ENCODE measurements around the gene PROB1.
"Not testable (repeated sequence)": the region's sequence is repeated elsewhere in the genome, so short reads cannot be mapped to it uniquely, and the experiment has no call there.

PROB1 gene

DNA sequence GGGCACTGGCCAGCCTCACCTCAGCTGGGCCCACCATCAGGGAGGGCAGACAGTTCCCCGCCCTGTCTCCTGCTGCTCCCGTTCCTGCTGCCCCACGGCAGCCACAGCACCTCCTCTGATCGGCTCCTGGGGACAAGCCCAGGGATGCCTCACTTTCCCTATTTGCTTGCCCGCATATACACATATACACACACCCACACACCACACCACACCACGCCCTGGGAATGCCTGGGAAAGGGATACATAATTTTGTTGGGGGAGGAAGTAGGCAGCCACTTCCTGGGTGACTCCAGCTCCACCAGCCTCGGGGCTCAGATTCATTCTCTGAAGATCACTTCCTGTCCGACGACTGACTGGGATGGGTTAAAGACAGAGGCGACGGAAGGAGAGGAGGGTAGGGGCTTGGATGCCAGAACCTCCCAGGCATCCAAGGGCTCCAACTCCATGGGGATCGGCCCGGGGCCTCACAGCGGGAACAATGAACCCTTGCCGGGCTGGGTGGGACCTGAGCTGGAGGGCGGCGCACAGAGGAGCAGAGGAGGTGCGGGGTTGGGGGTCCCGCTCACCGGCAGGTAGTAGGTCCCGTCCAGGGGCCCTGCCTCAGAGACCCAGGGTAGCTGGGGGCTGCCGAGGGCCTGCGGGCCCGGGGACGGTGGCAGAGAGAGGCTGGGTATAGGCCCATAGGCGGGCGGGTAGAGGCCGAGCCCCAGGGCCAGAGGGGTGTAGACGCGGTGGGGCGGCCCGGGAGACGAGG is 3.2 kb downstream of the PROB1 start:
- peak; percentile 61 to 63 for DNase-seq

DNA sequence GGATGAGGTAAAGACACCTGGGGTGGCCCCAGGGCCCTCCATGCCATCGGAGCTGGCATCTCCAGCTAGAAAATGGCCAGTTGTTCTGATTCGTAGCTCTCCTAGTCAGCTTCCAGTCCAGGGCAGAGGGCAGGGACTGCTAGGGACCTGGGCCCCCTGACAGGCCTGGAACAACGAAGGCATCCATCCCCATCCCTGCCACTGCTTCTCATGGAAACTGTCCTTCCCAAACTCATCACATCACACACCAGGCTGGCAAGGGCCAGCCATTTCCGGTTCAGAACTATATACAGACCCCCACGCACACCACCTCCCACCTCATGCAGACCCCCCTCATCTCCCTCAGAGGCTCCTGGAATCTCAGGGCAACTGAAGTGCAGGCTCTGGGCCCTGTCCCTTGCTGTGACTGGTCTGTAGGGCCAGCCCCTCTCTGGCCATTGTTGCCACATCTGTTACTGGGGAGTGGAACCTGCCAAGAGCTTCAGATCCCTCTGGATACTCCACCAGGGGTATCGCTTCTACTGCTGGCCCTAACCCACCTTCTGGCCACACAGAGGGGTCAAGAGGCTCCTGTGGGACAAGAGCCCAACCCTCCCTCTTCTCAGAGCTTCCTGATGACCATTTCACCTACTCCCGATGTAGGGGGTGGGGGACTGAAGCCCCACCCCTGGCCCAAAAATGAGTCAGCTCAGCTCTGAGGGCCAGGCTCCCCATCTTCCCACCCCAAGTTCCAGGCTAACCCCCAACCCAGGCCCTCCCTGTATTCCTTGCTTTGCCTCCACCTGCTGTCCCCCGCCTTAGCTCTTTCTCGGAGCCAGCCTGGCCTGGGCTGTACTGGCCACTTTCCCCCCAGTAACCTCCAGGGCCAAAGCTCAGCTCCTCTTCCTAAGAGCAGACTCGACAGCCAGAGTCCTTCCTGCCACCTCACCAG is 4.0 kb downstream of the PROB1 start:
- DNase-seq = no peak

DNA sequence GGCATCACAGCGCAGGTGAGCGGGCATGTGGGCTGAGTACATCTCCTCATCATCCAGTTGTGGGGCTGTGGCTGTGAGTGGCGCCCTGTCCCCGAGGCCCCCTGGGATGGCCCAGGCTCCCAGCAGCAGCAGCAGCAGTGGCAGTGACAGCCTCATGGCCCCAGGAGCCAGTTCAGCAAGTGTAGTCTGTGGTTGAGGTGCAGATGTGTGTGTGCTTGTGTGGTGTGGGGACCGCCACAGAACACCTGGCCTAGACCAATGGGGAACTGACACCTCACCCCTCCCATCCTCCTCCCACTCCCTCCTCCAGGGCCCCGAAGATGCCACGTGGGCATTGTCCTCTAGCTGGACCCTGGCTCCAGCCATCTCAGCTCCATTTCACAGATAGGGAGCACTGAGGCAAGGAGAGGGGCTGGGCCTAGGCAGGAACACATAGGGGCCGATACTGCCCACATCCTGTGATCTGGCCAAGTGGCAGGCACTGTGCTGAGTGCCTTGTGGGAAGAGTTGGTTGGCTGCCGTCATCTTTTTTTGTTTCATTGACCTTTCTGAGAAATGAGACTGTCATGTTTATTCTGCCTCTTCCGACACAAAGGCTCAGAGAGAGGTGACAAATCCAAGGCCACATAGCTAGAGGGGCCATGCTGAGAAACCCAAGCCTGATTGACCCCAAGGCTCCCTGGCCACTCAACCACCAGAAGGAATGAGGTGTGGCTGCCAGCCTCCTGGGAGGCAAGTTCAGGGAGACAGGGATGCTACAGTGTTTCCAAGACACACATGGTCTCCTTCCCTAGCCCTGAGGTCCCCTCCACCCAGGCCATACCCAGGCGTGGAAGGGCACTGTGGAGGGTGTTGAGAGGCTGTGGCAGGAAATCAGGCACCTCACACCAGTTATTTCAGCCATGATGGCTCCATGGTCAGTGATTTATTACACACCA is 4.9 kb downstream of the PROB1 start, which contains the start of gene MZB1:
Gene MZB1 (minus strand): TSS at position 213 of the 938 bp plus-strand sequence. CDS start 57 bp downstream, at position 156.
- peak; percentile 83 to 84 for DNase-seq

DNA sequence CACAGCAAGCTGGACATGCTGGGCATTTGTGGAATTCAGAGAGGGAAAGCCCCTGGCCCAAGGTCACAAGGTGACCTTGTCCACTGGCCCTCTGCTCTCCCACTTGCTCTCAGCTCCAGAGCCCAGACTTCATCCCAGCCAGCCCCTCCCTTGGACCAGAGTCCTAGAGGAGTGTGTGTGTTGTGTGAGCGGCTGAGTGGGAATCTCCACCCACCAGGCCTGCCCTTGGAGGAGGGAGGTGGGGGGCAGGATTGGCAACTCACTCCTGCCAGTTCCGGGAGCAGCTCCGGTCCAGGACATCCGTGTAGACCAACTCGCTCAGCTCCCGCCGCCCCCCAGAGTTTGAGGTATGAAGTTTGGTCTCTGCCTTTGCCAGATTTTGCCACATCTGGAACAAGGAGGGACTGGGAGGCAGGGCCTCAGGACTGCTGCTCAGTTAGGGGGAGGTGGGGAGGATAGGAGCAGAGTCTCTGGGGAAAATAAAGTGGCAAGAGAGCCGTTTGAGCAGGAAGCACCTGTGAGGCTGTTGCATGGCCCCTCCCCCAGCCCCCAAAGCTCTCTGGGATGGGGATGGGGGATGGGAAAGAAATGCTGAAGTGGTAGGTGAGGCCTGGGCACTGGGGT is 6.6 kb downstream of the PROB1 start:
- DNase-seq = no peak

DNA sequence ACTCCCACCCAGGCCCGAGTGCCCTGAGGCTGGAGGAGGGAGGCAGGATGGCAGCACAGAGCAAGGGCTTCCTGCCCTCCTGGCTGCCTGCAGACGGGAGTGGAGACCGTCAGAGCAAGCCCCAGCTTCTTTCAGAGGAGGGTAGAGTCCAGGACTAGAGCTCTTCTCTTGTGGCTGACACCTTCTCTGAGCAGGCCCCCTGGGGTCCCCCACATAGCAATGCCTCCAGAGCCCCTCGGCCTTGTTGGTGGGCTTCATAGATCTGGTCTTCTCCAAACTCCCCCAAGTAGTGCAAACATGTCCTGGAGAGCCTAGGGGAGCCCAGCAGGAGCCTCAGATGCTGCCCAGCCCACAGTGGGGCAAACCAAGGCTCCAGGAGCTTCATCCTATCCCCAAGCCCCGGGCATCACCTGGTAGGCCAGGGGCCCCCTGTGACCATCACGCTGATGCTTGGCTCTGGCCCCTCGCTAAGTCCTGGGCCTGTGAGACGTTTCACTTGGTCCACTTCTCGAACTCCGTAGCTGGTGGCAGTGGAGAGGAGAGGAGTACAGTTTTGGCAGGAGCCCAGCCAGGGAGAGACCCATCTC is 7.2 kb downstream of the PROB1 start:
- no peak for DNase-seq

DNA sequence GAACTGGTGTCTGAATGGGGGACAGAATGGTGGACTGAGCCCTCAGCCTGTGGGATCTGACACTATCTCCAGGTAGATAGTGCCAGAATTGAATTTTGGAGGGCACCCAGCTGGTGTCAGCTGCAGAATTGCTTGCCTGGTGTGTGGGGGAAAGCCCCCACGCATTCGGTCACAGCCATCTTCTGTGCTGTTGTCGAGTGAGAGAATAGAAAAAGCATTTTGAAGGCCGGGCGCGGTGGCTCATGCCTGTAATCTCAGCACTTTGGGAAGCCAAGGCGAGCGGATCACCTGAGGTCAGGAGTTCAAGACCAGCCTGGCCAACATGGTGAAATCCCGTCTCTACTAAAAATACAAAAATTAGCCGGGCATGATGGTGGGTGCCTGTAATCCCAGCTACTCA is 7.9 kb downstream of the PROB1 start:
- not testable (repeated sequence) for DNase-seq

DNA sequence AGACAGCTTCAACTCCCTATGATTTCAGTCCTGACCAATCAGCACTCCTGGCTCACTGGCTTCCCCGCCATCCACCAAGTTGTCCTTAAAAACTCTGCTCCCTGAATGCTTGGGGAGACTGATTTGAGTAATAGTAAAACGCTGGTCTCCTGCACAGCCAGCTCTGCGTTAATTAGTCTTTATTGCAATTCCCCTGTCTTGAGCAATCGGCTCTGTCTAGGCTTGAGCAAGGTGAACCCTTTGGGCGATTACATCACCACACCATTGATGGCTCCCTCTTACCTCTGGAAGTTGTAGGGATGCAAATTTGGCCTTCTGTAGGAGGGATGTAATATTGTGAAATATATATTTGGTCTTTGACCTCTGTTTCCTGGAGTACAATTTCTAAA is 8.9 kb downstream of the PROB1 start:
- DNase-seq = no peak

DNA sequence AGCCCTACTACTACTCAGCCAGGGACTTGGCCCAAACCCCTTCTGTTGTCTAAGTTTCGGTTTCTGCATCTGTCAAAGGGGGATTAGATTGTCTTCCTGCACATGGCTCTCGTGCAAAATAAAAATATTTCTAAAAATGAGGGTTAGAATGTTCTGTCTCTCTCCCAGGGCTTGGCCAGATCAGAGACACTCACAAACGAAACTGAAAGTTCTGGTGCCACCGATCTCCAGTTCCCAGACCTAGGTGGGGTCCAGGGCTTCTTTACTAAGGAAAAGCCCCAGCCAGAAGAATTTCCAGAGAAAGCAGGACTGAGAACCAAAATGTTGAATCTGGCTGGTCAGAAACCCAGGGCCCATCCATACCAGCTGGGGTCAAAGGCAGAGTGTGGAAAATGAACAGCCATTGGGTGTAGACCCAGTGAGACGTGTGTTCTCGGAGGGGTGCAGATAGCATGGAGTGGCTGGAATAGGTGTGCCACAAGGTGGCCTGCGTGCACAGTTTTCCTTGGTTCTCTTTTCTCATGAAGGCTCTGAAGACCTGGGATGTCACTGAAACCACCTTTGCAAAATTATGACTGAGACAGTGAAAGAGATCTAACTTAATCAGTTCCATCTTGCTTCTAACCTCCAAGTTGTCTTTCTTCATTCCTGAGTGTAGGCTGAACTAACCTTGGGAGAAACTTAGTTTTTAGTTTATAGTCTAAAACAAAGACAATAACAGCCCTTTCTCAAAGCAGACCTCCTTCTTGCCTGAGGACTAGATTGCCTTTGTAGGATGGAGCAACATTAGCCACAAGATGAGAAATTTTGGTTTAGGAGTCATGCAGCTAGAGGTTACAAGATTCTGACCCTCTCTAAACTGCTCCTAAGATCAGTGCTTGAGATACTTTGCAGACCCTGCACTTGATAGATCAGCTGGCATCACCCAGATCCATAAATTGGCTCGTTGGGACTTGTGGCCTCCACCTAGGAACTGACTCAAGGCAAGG is 9.5 kb downstream of the PROB1 start:
- DNase-seq = no peak

DNA sequence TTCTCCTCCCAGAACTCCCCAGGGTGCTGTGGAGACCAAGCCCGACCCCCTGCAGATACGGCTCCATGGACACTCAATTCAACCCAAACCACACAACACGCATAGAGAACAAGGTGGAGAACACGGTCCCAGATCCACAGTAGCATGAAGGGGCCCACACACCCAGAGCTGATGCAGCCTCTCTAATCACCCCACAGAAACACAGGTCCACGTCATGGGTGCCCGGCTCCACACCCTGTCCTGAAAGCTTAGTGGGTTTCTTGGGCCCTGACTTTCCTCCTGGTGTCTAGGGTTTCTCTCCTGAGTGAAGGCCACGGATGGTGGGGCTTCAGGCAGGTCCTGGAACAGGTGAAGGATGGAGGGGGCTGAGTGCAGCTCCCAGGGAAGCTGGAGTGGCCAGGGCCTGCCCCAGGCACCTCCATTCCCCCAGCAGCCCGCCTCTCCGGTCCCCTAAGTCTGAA is 10.3 kb downstream of the PROB1 start:
- no peak for DNase-seq

DNA sequence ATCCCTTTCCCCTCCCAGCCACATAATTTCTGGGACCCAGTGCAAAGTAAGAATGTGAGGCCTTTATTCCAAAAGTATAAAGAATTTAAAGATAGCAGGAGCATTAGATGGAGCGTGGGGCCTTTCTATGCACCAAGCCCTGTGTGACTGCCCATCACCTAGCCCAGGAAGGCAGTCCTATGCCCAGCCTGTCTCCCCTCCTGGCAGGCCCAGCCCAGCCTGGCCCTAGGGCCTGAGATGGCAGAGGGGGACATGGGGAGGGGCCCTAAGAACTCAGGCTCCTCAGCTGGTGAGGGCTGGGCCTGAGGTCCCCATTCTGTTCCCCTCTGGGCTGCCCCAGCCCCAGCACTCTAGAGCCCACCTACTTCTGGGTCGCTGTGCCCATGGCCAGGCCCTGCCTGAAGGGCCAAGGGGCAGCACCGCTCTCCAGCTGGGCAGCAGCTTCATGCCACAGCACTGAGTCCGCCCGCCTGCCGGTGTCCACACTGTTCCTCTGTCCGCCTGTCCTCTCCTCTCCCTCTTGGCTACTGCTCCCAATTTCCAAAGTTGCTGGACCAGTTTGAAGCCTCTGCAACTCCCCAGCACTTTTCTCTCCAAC is 10.8 kb downstream of the PROB1 start:
- no peak for DNase-seq

DNA sequence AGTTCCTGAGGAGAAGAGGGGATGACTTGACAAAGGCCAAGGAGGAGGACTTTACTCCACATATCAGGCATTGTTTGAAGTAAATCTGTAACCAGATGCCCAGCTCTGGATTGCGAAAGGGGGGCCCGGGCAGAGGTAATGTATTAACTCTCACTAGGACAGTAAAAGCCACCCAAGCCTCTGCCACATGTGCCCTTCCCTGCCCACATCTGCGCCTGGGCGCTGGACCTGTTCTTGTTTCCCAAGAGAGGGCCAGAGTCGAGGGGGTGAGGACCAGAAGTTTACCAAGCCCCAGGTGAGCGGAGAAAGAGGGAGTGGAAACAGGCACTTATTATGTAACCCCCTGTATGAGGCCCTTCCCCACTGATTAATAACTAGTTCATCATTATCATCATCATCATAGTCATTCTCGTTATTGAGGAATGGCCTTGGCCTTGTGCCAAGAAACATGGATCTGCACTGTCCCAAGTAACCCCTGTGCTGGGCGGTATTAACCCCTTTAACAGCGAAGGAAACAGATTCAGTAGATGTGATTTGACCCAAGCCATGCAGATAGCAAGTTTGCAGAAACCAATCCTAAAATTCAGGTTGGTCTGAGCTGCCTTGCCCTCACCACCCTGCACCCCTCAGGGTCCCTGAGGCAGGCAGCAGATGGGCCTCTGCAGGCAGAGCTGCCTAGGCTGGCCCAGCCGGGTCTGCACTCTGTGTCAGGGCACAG is 11.5 kb downstream of the PROB1 start, which contains the start of gene SLC23A1:
Gene SLC23A1 (minus strand): TSS at position 23 of the 718 bp plus-strand sequence. CDS start 44 bp downstream, outside the sequence.
- no peak for DNase-seq

DNA sequence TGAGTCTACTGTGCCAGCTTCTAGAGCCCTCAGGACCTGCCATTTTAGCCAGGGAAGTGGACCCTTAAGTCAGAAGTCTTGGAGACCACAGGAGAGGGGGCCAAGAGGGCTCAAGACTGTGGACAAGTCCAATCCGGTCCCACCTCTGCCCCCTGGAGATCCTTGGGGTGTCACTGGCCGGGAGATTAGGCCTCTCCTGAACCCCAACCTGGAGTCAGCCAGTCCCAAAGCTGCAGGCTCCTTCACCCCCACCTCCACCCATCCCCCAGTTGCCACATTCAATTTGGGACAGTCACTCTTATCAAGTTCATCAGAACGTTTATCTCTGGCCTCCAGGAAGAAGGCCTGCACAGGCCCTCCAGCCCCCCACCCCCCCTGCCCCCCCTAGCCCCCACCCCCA is 12.1 kb downstream of the PROB1 start:
- no peak for DNase-seq

DNA sequence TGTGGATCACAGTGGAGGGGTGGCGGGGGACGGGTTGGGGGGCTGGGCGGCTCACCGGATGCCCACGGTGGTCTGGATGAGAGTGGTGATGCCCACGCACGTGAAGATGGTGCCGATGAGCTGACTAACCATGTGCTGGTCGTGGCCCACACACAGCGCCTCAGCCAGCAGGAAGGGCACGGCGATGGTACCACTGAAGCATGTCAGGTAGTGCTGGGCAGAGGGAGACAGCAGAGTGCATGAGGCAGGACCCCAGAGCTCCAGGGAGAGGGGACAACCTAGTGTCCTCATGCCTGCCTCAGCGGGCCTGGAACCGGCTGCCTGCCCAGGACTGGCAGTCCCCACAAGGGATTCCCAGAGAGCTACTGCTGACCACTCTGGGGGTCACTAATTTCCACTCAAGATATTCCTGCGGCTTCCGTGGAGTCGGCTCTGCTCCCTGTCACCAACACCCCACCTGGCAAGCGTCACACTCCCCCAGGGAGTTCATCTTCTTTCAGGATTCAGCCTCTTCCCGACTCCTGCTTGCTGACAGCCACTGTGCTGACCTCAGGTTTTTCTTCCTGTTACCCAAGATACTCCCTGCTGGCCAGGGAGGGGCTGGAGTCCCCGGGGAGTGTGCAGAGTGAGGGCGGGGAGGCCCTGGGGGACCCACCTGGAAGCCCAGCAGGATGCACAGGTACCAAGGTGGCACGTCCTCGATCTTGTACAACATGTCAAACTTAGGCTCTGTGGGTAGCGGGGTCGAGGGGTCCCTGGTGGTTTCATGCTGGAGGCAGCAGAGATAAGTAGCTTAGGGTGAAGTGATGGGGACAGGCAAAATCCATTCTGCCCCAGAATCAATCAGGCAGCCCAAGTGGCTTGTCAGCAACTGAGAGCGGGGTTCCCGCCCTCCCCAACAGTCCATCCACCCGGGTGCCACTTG is 12.8 kb downstream of the PROB1 start:
- DNase-seq = no peak

DNA sequence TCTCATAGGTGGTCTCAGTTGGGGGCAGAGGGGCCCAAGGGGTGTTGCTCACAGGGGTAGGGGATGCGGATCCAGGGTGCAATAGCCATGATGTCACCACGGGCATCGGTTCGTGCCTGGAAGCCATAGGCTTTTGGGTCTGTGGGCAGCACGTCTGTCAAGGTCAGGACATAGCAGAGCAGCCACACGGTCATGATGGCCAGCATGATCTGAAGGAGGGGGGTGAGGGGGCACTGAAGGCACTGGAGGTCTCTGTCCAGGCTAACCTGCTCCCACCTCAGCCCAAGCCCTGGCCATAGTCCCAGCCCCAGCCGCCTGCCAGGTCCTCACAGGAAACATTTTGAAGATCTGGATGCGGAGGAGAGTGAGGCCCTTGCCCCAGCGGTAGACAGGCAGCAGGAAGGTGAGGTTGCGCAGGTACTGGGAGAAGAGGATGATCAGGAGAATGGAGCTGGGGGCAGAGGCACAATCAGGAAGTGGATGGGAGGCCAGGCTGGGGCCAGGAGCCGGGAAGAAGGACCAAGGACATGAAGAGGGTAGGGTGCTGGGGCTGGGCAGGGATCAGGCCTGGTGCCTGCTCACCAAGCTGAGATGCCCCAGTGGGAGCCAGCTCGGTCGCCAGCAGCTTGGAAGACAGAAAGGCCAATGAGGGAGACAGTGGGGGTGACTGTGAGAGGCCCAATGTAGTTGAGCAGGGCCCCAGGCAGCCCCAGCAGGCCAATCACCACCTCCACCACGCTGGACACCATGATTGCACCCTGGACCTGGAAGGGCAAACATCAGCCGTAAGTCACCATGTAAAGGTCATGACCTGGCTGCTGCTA is 15.1 kb downstream of the PROB1 start:
- DNase-seq = no peak

DNA sequence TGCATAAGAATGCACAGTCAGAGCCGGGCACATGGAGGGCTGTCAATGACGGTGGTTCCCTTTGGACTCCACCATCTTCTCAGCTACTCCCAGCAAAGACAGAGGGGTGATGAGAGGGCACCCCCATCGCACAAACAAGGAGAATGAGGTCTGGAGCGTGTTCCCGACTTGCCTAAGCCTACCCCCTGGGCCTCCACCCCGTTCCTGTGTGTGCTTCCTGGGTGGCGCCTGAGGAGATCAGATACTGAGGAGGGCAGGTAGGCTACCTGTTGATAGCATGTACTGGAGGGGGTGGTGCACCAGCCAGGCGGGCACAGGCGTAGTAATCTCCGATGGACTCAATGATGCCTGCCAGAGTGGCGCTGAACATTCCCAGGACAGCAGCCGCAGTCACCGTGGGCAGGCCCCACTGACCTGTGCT is 16.0 kb downstream of the PROB1 start:
- DNase-seq = no peak

DNA sequence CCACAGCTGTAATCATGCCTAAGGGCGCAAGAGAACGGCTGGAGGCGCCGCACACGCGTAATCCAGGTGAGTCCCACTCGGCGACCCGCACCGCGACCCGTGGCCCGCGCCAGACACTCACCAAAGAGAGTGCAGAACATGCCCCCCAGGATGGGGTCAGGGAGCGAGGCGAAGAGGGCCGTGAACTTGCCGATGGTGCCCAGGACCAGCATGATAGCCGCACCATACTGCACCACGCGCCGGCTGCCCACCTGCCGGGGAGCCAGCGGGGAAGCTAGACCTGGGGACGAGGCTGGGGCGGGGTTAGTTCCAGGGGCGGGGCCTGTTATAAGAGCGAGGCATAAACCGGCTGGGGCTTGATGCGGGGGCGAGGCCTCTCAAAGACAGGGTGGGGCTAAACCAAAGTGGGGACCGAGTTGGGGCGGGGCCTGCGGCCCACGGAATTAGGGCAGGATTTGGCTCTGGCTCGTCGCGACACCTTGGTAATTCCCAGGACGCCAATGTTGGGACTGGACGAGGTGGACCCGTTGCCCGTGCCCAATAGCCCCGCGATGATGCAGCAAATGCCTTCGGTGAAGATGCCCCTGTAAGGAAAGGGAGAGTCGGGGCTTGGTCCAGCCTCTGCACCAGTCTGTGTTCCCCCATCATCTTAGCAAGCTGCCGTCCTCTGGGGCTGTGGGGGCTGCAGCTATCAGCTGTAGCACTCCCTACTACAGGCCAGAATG is 16.6 kb downstream of the PROB1 start:
- DNase-seq = no peak
